Glomerular visceral epithelial cell (primary cell): ENCODE data around the gene GSG1L.
"Not testable (repeated sequence)": the region's sequence is repeated elsewhere in the genome, so short reads cannot be mapped to it uniquely, and the experiment has no call there.

Experiments used
- DNase-seq: peaks from one replicate; pipeline ENCODE4 v3.0.0-alpha.2; 2016; ENCODE audit errors: extremely low spot score

The GSG1L gene

DNA sequence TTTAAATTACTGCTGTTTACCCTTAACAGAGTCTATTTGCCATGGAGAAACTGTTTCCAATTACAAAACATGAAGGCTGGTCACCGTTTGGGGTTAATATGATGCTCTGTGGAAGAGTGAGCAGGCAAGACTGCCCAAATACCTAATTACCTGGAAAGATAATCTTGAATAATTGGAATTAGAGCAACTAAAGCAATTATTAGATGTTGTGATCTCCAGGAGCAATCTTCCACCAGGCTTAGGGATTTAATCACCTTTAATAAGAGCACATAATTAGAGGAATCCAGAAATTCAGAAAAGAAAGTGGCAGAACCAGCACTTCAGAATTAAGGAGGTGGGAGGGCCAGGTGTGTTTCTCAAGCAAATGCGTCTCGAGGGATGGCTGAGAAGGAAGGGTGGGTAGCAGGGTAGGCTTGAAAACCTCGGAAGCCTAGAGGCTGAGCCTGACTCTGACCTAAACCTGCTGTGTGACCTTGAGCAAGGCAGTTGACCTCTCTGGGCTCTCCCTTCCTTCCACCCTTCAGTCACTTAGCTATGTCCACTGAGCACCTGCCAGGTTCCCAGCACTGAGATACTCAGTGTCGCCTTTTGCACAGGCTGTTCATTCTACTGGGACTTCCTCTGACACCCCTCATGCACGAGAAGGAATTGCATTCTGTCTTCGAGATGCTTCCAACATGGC is 113.2 kb downstream of the GSG1L start:
- DNase-seq, result no peak

DNA sequence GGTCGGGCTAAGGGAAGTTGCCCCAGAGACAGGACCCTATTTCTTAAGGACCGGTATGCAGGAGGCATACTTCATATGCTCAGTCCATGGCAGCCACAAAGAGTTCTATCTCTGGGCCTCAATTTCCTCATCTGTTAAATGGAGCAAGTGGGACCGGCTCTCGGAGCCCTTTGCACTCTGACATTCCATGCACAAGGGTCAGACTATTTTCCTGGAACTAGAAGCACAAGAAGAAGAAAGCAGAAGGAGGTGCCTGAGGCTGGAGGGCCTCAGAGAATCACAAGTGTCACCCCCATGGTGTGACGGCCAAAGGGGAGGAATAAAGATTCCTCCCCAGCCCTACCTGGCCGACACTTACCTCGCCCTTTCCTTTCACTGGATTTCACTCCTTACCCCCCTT is 115.8 kb downstream of the GSG1L start:
- DNase-seq, result no peak

DNA sequence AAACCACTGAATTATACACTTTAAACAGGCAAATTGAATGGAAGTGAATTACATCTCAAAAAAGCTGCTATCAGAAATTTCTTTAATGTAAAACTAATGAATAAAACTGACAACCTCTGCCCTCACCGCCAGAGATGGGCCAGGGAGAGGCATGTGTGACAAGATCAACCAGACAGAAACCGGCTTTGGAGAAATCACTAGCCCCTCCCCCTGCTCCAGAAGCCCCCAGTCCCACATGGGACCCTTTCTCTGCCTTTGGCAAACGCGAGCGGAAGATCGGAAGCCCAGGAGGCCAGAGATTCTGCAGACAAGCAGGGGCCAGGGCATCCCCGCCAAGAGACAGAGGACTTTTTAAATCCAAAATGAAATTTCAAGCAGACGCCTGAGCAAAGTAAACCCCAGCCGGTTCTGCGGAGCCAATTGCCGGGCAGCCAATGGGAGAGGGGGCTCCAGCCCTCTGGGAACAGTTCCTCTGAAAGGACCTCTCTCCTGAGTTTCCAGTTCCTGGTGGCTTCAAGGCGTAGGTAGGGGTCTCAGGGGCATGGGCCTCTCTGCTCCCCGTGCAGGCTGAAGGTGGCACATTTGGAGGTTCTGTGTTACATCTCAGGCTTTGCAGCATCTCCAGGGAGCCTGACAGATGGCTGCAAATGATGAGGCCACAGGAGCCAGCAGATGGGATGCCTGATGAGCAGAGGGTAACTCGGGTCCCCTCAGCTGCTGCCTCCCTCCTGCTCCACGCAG is 118.1 kb downstream of the GSG1L start:
- DNase-seq, result no peak

DNA sequence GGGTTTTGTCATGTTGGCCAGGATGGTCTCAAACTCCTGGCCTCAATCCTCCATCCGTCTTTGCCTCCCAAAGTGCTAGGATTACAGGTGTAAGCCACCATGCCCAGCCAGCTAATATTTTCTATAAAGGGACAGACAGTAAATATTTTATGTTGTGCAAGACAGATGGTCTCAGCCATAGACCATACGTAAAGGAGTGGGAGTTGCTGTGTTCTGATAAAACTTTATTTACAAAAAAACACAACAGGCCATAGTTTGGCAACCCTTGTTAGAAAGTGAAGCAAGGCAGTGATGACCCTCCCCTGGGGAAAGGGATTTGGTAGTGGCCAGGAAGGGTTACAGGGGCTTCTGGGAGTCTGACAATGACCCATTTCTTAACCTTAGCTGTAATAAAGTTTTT is 119.7 kb downstream of the GSG1L start:
- no peak for DNase-seq

DNA sequence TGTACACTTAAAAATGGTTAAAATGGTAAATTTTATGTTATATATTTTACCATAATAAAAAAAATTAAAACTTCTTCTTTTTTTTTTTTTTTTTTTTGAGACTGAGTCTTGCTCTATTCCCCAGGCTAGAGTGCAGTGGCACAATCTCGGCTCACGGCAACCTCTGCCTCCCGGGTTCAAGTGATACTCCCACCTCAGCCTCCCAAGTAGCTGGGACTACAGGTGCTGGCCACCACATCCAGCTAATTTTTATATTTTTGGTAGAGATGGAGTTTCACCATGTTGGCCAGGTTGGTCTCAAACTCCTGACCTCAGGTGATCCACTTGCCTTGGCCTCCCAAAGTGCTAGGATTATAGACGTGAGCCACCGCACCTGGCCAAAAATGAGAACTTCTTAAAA is 121.4 kb downstream of the GSG1L start:
- not testable (repeated sequence) for DNase-seq

DNA sequence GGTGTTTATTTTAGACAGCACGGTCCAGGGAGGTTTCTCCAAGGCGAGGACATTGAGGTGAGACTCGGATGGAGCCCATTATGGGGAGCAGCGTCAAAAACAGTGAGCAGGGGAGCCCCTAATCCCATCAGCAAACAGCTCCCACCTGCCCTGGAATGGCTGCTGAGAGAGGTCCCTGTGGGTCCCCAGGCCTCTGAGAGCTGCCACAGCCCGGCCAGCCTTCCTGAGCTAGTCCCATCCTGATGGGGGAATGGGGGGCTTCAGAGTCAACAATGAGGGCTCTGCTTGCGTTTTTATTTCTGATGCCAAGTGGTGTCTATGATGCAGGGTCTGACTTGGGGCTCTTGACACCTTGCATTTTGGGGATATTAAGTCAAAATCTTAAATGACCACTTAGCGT is 128.4 kb downstream of the GSG1L start:
- no peak for DNase-seq

DNA sequence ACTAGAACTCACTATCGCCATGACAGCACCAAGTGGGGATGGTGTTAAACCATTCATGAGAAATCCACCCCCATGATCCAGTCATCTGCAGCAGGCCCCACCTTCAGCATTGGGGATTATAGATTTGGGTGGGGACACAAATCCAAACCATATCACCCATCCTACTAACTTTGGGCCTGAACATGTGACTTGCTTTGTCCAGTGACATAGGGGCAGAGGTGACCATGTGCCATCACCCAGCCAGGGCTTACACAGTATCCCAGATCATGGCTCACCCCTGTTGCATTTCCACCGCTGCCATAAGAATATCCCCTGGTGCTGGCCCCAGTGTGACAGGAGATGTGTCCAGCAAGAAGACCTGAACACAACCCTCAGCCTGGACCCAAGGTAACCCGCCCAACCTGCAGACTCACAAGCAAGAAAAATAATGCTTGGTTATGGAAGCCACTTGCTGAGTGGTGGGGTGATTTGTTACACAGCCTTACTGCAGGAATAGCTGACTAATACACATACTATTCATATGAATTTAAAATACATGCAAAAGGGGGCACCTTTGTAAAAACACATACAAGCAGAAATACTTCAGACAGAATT is 130.9 kb downstream of the GSG1L start:
- DNase-seq, result no peak

DNA sequence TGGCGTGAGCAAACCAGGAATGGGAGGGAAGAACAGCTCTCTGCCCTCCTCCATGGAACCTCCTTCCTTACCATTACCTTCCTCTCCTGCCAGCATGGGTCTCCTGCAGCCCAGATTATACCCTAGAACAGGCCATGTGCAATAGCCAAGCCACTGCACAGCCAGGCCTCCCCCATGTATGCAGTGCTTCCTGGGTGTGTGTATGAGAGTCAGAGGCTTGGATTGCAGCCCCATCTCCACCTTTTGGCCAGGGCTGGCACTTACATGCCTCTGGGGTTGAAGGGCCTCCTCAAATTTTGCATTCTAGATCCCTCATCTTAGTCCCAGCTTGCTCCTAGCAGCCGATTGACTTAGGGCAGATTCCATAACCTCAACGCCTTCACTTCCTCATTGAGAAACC is 133.7 kb downstream of the GSG1L start:
- DNase-seq, result no peak

DNA sequence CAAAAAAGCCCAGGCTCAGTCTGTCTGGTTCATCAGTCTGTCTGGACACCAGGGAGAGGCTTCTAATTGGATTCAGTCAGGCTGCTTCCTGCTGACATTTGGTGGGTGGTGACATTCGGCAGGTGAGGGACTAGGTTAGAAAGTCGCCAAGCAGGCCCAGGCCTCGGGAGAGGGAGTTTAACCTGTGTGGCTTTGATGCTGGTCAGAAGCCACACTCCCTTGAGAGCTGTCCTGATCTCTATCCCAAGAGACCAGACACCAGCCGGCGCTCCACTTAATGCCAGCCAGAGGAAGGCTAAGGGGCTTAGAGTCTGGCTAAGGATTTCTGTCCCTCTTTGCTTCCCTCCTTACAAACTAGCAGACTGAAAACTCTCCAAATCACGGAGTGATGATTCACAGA is 135.0 kb downstream of the GSG1L start:
- no peak for DNase-seq

DNA sequence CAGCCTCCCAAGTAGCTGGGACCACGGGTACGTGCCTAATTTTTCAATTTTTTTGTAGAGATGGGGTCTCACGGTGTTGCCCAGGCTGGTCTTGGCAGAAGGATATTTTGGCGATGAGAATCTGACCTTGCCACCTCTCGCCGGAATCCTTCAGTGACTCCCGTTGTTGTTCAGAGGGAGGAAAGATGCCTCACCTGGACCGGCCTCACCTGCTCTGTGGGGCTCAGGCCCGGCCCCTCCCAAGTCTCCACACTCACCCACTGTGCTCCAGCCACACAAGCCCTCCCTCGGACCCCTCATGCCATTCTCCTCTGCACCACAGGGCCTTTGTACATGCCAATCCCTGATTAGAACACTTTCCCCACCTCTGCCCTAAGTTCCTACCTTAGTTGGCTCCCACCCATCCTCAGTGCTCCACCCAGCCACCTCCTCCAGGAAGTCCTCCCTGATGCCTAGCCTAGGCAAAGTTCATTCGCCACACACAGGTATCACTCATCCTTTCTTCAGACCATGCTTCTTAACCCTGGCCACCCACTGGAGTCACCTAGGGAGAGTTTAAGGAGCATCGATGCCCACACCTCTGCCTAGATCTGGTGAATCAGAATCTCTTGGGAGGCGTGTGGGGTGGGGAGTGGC is 136.1 kb downstream of the GSG1L start:
- no peak for DNase-seq

DNA sequence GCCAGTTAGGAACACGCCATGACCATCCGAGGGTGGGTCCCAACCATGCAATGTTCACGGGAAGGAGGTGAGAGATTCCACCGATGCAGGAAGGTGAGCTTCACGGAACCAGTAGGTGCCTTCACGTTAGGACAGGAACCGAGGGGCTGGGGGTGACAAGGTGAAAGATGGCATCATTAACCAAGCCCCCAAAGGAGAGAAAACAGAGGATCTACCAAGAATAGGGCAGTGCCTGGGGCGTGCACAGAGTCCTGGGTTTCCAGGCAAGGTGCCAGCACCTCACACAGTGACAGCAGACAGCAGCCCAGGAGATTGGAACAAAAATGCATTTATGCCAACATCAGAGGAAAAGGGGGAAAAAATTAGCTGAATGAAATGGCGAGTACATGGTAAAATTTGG is 137.9 kb downstream of the GSG1L start:
- DNase-seq, result no peak

DNA sequence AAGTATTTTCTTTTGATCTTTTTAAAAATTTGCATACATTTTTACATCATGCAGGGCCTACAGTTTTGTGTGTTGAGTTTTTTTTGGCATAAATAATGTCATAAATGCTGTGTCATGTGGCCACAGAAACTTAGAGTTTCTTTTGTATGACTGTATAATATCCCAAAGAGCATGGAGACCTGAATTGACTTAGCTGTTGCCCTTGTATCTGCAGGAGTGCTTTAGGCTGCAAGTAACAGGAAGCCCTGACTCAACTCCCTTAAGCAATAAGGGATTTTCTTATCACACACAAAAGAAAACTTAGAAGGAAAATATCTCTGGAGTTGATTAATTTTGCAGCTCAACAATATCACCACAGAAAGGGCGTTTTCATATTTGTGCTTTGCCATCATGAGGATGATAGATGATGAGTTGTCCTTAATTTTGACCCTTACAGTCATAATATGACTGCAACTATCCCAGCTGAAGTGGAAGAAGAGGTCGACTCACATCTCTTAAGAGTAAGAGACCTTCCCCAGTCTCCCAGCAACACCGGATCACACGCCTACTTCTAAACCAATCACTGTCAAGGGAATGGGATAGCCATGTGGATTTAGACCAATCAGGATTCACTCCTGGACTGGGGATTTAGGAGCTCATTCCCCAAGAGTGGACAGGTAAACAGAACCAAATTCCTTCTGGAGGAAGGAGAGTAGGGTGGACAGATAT is 138.9 kb downstream of the GSG1L start:
- DNase-seq, result no peak

DNA sequence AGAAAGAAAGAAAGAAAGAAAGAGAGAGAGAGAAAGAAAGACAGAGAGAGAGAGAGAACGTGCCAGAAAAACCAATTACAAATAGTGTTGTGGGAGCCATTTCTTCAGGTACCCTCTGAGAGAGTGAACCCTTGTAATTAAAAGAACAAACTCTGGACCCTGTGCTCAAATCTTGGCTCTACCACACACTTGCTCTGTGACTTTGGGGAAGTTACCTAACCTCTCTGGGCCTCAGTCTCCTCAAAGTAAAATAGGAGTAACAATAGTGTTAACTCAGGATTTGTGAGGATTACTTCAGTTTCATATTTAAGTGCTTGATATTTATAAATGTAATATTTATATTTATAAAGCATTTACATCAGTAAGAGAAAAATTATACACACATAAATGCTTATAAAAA is 139.8 kb downstream of the GSG1L start:
- DNase-seq, result no peak

DNA sequence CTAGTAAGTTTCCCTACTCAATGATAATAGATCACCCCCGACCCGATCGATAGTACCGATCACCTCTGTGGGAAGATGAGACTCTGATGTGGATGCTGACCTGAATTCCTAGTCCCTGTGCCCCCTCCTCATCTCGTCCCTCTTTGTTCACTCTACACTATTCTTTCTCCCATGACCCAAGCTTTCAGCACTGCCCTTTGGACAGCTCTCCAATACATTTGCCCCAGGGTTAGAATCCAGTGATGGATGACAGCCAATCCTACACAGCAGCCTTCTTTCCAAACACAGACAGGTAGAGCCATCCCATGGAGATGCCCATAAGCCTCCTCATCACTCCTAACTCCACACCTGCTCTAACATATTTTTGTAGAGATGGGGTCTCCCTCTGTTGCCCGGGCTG is 141.1 kb downstream of the GSG1L start:
- no peak for DNase-seq

DNA sequence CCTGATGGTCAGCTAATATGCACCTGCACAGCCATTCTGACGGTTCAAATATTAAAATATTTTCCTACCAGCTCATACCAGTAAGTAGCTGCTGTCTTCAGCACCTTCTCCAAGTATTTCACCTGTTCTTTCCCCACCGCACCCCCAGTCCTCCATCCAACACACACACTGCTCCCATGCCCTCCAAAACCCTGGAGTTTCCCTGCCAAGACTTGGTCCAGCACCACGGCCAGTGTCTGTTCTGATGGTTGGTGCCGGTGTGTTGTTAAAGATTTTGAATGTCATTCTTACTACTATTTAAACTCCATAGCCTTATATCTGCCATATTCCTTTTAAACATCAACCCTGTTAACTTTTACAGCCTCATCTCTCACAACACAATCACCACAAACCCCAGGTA is 142.4 kb downstream of the GSG1L start:
- no peak for DNase-seq

DNA sequence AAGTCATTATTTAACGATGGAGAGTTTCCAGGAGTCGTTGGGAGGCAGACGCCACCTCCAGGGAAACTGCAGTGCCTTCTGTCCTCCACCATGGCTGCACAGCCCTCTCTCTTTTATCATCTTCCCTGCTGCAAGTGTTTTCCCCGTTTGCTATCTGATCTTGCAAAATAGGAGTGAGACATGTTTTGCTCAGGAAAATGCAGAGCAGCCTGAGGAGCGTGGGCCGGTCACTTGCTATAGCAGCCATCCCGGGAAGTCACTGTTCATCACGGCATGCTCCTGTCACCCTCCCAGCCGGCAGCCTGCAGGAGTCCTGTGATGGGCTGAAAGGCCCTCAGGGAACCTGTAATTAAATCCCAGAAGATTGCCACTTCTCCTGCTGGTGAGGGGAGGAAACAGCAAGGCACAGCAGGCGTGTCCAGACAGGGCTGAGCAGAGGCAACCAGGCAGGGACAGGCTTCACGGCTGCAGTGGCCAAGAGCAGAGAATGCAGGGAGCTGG is 143.1 kb downstream of the GSG1L start:
- DNase-seq, result peak; percentile 2

DNA sequence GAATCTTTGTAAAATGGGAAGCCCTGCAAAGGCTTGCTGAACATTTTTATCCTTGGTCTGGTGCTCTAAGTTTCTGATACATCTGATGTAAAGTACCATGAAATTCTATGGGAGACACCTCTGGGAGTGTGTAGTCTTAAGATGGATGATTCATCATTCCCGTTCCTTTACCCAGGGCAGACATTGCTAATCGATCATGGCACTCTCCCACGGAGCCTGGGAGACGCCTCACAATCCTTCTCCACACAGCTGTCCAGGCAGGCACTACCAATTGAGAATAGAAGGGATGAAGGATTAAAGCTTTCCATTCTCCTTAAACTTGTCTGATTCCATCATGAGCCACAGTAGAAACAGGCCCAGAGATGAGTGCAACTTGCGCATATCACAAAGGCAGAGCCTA is 144.8 kb downstream of the GSG1L start:
- DNase-seq, result no peak

DNA sequence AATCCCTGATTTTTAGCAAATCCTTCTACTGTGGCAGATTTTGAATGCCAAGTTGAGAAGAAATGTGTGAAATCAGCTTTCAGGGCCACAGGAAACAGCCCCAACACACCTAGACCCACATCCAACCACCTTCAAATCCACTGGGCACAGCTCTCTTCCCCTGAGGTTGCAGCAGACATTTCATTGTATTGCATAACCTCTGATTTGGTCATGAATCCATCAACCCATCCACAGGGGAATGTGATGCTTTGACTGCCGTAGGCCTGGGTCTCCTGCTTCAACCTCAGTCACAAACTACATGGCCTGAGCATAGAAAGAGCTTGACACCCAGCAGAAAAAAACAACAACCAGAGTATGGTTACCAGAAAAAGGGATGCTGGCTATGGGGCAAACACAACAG is 145.6 kb downstream of the GSG1L start:
- DNase-seq, result no peak

DNA sequence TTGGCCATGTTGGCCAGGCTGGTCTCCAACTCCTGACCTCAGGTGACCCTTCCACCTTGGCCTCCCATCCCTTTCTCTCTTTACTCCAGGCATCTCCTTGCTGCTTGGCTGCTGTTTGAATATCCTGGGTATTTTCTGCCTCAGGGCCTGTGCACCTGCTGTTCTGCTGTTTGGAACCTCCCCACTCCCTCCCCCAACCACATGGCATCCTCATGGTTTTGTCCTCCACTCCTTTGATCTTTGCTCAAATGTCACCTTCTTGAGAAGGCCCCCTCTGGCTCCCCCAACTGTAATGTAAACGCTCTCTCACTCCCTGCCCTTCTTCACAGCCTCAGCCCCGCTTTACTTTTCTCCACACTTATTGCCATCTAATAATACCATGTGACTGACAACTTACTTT is 152.0 kb downstream of the GSG1L start:
- no peak for DNase-seq

DNA sequence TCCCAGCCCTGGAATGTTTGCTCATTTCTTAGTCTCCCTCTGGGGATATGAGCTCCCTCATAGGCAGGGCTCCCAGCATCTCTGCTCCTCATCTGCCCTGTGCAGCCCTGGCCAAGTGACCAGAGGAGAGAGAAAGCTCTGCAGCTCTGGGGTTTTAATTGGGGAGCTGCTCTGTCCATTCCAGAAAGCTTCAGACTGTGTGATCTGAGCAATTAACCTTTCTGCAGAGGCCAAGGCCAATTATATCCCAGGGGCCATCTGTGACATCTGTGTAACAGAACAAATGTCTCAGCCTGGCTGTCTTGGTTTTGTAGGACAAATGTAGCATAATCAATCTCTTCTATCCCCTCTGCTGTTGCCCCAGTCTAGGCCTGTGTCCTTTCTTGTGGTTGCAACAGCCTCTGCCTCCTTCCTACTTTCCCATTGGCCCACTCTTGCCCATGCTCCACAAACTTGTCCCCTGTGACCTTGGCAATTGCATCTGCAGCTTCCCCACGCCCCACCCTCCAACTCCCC is 156.0 kb downstream of the GSG1L start:
- DNase-seq, result no peak

DNA sequence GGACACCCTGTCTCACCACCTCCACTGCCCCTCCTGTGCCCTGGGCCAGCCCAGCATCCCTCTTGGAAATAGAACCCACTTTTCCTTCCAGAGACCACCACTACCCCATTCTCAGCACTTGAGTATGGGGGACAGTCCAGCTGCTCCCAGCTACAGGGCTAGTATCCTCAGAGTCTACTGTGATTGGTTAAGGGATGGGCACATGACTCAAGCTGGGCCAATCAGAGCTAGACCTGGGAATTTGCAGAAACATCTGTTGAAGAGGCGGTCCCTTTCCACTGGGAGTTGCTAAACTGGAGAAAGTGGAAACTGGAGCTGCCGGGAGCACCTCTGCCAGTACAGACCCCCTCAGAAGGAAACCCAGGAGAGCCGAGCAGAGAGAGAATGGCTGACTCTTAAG is 156.6 kb downstream of the GSG1L start:
- no peak for DNase-seq
